GM18519 (cell line): ENCODE data around the gene MED13L.

Experiments
- ATAC-seq: cut with Tn5 transposase; IDR thresholded peaks from one replicate; pipeline ENCODE4 v1.9.1; 2021; ENCODE audit warnings: mild to moderate bottlenecking, moderate library complexity; ENCODE audit not compliant: unreplicated experiment, low FRiP score

Gene MED13L

DNA sequence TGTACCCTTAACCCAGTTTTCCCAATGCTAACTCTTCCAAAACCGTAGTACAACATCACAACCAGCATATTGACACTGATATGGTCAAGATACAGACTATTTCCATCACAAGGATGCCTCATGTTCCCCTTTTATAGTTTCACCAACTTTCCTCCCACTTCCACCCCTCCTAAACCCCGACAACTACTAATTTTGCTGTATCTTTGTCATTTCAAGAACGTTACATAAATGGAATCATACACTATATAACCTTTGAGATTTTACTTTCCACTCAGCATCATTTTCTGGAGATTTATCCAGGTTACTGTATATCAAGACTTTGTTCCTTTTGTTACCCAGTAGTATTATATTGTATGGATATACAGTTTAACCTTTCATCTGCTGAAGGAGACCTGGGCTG lies 88.9 kb downstream of the MED13L start:
- ATAC-seq: no peak

DNA sequence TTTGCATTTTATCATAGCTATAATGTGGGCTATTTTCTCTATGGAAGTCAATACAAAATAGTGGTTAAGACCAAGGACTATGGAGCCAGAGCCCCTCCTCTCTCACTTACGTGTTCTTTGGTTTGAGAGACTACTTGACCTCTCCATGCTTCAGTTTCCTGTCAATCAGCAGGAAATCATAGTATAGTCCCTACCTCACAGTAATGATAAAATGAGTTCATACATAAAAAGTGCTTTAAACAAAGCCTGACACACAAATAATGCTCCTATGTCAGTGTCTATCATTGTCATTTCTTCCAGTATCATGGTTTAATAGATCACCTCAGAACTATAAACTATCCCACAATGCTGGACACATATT lies 90.4 kb downstream of the MED13L start:
- ATAC-seq: no peak

DNA sequence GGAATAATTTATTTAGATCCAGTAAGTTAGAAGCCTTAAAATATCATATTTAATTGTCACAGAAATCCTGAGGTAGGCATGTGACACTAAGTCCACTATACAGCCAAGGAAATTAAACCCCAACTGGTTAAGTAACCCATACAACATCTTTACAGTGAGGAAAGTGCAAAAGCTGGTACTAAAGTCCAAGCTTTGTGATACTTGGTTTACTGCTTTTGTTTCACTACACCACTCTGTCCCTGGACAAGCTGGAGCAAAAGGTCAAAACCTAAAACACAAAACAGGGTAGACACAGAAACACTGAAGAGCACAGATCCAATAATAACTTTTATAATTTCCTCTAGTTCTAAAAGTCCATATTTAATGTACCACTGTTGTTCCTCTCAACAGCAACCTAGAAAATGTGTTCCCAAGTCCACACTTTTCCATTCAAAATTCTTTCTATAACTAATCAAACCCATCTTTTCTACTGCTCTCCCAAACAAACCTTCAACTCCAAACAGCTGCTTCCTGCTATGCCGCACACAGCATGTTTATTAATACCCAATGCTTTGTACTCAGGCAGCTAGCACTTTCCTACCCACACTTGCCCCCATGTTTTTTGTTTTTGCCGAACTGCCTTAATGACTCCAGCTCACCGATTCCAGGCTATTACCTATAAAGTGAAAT lies 90.9 kb downstream of the MED13L start:
- ATAC-seq: no peak

DNA sequence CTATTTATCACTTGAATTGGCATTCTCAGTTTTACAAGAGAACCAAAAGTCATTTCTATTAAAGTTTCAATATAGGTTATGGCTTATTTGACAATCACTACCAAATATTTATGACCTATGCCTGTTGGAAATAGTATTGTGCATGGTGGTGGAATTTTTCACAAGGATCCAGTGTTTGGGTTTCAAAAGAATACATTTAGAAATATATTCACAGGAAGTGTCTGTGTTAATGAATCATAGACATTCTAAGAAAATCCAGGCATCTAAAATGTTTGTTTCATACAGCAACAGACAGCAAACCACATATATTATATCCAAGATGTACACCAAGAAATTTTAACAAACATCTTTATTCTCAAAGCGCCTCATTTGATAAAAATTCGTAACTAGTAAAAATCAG lies 92.7 kb downstream of the MED13L start:
- ATAC-seq: no peak

DNA sequence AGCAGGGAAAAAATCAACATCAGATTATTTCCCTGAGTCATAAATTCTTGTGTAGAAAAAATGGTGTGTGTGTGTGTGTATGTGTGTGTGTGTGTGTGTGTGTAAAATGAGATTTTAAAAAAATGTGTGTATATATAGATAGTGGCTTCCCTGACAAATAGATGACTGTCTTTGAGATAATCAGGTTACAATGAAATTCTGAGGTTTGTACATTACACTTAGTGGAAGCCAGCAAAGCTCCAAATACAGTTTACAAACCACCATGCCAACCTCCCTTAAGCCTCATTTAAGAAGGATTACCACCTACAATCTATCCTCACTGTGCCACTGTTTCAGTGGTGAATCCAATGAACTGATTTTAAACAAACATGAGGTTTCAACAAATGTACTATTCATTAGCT lies 93.8 kb downstream of the MED13L start:
- ATAC-seq: no peak

DNA sequence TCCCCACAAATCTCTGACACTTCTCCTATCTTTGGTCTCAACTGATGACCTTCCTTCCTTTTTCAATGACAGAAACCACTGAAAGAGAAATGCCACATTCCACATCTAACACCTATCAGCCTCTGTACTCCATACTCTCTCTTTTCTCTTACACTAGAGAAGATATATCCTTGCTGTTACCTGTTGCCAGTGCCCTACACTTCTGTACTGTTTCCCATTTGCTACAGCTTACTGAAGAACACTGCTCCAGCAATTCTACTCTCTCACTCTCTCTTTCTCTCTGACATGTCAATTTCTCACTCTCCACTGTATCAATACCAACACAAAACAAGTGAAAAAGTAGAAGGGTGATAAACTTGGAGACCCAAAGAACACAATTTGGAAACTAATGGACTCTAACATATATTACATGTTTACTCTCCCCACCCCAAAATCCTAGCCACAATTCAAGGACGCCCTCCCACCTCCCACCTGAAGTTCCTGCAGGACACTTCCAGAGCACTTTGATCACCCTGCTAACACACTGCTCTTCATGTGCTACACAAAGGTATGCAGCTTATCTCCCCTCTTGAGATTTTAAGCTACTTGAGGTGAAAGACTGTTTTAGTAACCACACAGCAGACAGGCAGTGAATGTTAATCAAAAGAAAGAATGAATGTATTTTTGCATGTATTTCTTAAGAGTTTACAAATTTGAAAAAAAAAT lies 95.0 kb downstream of the MED13L start:
- no peak for ATAC-seq

DNA sequence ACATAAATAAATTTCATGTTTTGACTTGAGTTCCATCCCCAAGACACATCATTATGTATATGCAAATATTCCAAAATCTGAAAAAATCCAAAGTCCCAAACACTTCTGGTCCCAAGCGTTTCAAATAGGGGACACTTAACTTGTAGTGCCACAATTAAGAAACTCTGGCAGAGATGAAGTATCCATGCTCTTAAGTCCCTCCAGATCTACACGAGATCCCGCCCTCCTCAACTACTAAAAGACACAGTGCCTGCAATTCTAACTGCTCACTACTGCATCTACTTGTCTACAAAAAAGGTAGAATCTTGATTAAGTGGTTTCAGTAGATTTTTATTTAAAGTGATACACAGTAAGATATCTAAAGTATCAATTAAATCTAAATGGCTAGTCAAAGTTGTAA lies 97.0 kb downstream of the MED13L start:
- ATAC-seq: no peak

DNA sequence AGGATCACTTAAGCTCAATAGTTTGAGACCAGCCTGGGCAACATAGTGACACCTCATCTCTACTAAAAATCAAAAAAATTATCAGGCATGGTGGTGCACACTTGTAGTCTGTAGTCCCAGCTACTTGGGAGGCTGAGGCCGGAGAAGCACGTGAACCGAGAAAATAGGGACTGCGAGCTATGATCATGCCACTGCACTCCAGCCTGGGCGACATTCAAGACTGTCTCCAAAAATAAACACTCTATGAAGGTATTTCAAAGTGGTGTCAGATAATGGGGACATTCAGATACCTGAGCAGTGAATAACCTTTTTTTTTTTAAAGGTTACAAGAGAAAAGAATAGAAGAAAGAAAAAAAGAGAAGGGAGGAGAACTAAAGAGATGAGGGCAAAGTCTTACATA lies 98.1 kb downstream of the MED13L start:
- ATAC-seq: no peak

DNA sequence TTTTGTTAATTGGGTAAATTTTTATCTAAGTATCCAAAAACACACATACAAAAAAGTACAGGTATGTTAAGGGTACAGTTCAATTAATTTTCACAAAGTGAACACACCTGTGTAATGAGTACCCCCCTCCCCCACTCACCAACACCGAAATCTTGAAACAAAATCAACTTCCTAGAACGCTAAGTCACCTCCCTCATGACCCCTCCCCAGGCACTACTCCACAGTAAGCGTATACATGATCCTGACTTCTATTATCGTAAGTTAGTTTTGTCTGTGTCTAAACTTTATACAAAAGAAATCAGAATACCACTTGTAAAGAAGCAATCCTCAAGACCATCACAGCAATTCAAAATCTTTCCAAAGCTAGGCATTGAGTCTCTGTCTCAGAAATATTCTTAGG lies 100.5 kb downstream of the MED13L start:
- no peak for ATAC-seq

DNA sequence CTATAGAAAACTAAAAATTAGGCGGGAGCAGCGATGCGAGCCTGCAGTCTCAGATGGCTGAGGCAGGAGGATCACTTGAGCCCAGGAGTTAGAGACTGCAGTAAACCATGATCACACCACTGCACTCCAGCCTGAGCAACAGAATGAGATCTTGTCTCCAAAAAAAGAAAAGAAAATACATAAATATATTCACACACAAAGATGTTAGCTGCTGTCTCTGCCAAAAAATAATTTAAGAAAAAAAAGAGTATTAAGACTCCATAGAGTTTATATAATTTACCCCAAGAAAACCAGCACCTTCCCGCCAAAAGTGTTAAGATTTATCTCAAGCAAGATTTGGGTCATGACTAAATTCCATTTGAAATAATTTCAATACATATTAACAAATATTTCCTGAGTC lies 102.6 kb downstream of the MED13L start:
- no peak for ATAC-seq

DNA sequence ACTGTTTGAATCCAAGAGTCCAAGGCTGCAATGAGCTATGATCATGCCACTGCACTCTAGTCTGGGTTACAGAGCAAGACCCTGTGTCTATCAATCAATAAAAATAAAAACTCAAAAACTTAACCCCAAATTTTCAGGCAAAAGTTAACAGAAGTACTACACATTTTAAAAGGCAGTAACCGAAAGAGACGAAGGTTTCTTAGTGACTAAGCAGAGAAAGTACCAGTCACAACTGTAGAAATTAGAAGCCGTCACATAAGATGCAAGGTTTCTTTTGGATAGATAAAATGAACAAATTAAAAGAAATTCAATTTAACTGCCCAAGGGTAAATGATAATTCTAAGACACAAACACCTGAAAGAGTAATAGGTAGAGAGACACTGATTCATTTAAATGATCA lies 103.5 kb downstream of the MED13L start:
- ATAC-seq: no peak

DNA sequence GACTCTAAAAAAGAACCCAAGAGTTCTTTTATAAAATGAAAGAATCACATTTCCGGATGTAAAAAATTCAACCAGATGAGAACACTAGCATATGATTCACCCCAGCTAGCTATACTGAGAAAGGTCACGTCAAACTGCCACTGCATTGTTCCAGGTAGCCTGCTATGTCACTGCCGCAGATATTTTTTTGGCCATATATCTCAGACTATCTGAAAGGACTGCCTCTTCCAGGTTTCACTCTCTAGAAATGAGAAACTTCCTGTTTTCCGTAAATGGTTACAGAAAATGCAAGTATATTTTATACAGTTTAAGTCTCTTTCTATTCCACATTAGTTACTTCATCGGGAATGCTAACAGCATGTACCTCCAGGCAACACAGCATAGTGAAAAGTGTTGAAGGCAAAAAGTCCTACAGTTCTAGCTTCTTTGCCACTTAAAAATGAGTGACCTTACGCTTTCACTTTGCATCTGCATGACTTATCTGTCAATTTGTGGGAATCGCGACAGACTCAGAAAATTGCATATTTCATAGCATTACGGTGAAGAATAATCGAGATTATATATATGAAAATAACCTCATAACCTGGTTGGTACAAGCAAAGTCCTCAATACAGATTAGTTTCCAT lies 105.2 kb downstream of the MED13L start:
- ATAC-seq: peak; percentile 79

DNA sequence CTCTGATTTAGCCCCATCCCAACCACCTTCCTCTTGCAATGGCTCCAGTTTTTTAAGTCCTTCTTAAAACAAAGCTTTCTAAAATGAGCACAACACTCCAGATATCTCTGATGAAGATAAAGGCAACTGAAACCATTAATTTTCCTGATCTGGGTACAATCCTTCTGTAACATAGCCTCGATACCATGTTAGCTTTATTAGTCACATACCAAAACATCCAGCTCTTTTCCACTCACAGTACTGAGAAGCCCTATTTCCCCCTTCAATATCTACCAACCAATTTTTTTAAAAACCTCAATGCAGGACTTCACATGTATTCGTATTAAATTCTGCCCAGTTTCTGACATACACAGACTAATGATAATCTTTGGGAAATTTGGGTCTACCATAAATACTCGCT lies 105.9 kb downstream of the MED13L start:
- ATAC-seq: no peak

DNA sequence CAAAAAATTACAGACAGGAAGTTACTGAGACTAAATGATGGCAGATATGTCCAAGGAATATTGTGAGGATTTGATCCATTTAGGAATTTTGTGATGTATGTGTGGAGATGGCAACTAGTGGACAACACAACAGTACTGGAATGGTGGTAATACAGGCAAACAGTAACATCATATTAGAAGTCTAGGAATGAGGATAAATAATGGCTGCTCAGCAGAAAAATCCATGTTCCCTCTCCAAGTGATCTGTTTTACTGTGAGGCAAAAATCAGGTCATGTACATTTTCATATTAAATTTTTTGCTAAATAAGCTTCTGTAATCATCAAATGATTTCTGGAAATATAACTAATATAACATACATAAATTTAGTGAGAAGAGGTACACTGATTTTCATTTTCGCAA lies 108.4 kb downstream of the MED13L start:
- no peak for ATAC-seq

DNA sequence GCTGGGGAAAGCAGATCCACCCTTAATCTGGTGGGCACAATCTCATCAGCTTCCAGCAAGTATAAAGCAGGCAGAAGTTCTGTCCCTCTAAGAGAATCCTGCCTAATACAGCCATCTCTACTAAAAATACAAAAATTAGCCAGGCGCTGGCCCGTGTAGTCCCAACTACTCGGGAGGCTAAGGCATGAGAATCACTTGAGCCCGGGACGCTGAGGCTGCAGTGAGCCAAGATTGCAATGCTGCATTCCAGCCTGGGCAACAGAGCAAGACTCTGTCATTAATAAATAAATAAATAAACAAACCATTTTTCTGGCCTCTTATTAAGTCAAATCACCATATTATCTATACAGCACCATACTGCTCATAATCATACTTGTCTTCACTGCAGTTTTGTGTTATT lies 111.2 kb downstream of the MED13L start:
- no peak for ATAC-seq

DNA sequence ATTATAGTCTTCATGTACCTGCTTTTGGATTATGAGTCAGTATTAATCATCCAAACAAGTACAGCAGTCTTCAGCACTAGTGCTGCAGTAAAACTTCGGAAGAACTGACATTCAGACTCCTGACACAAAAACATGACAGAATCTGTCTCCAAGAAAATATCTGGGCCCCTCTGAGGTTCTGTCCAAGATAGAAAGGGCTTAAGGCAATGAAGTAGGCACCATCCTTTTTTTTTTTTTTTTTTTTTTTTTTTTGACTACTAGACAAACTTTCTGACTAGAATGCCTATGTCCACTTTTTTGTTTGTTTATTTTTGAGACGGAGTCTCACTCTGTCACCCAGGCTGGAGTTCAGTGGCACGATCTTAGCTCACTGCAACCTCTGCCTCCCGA lies 112.5 kb downstream of the MED13L start:
- no peak for ATAC-seq

DNA sequence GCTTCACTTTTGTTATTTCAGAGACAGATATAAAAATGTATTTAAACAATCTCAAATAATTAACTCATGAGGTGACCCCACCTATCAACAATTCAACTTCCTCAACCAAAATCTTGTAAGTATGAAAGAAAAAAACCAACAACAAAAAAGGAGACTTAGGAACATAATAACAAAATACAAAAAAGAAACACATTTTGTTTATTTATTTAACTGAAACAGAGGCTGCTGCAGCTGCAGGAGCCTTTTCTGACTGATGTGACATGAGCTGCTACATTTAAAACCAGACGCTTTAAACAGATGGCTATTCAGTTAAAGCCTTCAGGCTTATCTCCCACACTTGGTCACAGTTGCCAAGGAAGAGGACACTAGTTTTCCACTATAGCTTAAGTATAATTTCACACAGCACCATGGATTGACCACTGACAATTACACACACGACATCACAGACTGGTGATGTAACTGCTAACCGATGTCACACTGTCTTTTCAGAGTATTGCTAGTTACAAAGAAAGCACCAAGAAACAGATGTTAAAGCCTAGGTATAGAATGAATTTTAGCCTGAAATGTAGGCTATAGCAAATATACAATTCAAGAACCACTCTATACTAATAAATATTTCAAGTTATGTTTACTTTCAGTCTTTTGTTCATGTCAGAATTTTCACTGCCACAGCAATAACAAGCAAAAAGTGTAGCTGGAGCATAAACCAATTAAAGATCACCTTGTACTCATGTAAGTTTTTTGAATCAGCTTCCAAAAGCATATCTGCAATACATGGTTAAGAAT lies 113.0 kb downstream of the MED13L start:
- no peak for ATAC-seq

DNA sequence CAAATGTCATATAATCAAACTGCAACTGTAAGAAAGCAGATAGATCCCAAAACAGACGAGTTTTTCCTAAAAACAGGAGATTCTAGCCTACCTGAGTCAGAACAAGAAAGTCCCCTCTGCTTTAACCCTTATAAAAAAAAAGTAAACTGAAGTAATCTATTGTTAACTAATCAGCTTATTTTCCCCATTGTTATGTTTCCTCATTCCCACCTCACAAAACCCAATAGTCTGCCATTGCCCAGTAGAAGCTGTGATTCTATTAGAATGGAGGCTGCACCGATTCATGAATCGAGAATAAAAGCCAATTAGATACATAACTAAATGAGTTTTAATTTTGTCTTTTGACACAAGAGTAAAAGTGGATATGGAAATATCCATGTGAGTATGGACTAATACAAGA lies 115.4 kb downstream of the MED13L start:
- ATAC-seq: no peak

DNA sequence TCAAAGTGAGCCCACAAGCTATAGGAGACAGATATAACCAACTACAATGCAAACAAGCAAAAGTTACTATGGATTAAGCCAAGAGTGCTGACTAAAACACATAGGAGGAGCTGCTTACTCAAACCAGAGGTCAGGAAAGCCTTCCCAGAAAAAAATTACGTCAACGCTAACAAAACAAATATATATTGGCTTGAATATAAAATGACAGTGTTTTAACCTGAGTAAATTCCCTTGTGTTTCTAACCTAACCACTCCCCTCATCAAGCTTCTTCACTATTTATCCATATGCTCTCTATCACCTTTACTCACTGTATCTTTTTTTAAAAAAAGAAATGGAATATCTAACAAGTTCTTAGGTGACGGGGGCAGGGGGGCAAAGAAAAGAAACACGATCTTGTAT lies 115.9 kb downstream of the MED13L start:
- no peak for ATAC-seq

DNA sequence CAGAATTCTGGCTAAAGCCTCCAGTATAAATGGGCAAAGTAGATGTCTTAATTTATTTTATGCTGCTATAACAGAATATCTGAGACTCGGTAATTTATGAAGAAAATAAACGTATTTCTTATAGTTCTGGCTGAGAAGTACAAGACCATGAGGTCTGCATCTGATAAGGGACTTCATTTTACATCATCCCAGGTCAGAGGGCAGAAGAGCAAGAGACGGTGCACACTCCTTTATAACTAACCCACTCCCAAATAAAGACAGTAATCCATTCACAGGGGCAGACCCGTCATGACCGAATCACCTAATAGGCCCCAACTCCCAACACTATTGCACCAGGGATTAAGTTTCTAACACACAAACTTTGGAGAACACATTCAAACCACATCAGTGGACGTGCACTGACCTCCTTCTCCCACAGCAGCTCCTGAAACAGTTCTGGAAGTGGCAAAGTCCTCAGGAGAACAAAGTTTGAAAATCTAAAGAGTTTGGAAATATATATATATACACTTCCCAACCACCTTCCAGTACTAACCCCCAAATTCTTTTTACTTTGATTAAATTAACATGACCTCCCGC lies 116.5 kb downstream of the MED13L start:
- ATAC-seq: no peak

DNA sequence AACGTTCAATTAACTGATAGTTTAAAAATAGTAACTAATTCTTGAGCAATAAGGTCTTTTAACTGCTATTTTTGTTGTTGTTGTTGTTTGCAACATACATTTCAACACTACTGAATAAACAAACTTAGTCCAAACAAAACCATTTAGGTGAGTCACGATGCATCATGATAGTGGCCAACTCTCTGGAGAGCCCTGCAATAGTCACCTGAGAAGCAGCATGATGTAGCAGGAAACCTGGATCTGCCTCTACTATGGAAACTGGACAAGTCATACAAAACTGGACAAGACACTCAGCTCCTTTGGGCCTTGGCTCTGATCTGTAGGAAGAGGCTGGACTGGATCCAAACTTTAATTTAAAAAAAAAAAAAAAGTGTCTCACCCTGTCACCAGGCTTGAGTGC lies 117.3 kb downstream of the MED13L start:
- no peak for ATAC-seq
